Vagina (tissue), 2 donors: Measurements from ENCODE around the gene DNAI7.

Source experiments
- CTCF ChIP-seq, 3 experiments: fragments of 450-650 bp in 2 of 3; fragments of 200-600 bp in 1 of 3; sonication (generic) in 1 of 3; IDR thresholded peaks; one replicate each; pipeline ENCODE4 v1.5.1; 2017 to 2019; ENCODE audit warnings: antibody characterized with exemption in 3 of 3, mild to moderate bottlenecking in 2 of 3, moderate library complexity in 2 of 3
- POLR2A ChIP-seq, 2 donors: fragments of 450-650 bp; IDR thresholded peaks; one replicate each; pipeline ENCODE4 v1.6.1; 2017; ENCODE audit warnings: antibody characterized with exemption in 2 of 2, mild to moderate bottlenecking in 2 of 2, moderate library complexity in 2 of 2
- POLR2AphosphoS5 ChIP-seq, 2 donors: sonication (generic); formaldehyde crosslinking; IDR thresholded peaks; one replicate each; pipeline ENCODE4 v1.9.0; 2017; ENCODE audit warnings: antibody characterized with exemption in 2 of 2, mild to moderate bottlenecking in 2 of 2, low read depth in 1 of 2; ENCODE audit not compliant: insufficient read depth in 1 of 2

DNA sequence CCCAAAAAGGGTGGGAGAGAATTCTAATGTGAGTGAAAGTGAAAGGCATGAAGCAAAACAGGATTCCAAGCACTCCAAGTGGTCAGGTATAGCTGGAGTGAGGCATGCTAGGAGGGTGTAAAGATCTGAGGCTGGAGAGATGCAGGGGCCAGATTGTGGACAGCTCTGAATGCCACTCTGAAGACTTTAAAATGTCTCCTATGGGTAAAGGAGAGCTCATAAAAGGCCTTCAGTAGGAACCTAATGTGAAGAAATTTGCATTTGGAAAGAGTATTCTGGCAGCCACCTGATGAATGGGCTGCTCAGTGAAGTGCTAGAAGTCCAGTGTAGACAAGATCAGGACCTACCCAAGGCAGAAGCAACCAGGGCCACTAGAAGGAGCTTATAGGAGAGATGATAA, 68.9 kb downstream of the DNAI7 start:
- TF ChIP-seq CTCF (IDR thresholded peaks at IDR 0.05) (no peak), POLR2AphosphoS5 (IDR thresholded peaks at IDR 0.05; ENCODE audit: insufficient read depth in 1 of 2, low read depth in 1 of 2) (no peak), POLR2A (IDR thresholded peaks at IDR 0.05) (no peak)
